ENCODE results near the gene MRPL34.
A peak's percentile ranks its signal among the peaks of the same experiment; 100 is the strongest.

MRPL34 gene

GRCh38 chr19:17328517-17329365 is 23.1 kb downstream of the MRPL34 start:
- peak; percentile 19 to 26 for ATAC-seq

GRCh38 chr19:17329366-17330261 is 23.9 kb downstream of the MRPL34 start:
- no peak for ATAC-seq

GRCh38 chr19:17330262-17331044 is 24.8 kb downstream of the MRPL34 start:
- no peak for ATAC-seq

- ATAC-seq, result no peak
Measured at GRCh38 chr19:17331045-17331558, 25.4 kb downstream of the MRPL34 start.

GRCh38 chr19:17332360-17332676 is 26.6 kb downstream of the MRPL34 start:
- ATAC-seq, result no peak

GRCh38 chr19:17332677-17333581 is 27.3 kb downstream of the MRPL34 start:
- ATAC-seq, result no peak

- ATAC-seq, result peak; percentile 51 to 62
Measured at GRCh38 chr19:17333611-17334413, 28.1 kb downstream of the MRPL34 start.

- peak; percentile 58 to 60 for ATAC-seq
Measured at GRCh38 chr19:17334414-17335409, 29.0 kb downstream of the MRPL34 start, which contains the start of gene ANO8. Gene ANO8, minus strand, starts transcription at chr19:17334855. Its CDS starts 185 bp downstream, at chr19:17334670.

- no peak for ATAC-seq
Measured at GRCh38 chr19:17335575-17335974, 29.9 kb downstream of the MRPL34 start.

- peak; percentile 90 for ATAC-seq
Measured at GRCh38 chr19:17336872-17337674, 31.4 kb downstream of the MRPL34 start, which contains the start of gene GTPBP3. Gene GTPBP3, plus strand, starts transcription at chr19:17337553. Its CDS starts 59 bp downstream, at chr19:17337612.

- no peak for ATAC-seq
Measured at GRCh38 chr19:17337675-17338432, 32.2 kb downstream of the MRPL34 start.

- no peak for ATAC-seq
Measured at GRCh38 chr19:17338433-17339078, 32.9 kb downstream of the MRPL34 start.

- no peak for ATAC-seq
Measured at GRCh38 chr19:17339088-17339741, 33.5 kb downstream of the MRPL34 start.

GRCh38 chr19:17340302-17340870 is 34.7 kb downstream of the MRPL34 start:
- ATAC-seq, result no peak

- ATAC-seq, result no peak
Measured at GRCh38 chr19:17340871-17341357, 35.2 kb downstream of the MRPL34 start.

GRCh38 chr19:17341386-17341785 is 35.7 kb downstream of the MRPL34 start:
- ATAC-seq, result no peak
